IMR-90 (cell line): ENCODE results near the gene SMIM36. TPM values are rescaled to one million over a fixed set of nuclear protein-coding genes. Genes with fewer than 3 reads are reported as not detected.

Experiments used
- ATAC-seq: fragments of 200-7000 bp; cut with Tn5 transposase; 2 replicates; pipeline ENCODE4 v1.9.1; 2020; ENCODE audit warnings: low read depth, mild to moderate bottlenecking, moderate library complexity
- BruUV-seq: library from RNA; stranded (reverse); fragments of 400-500 nt; replicated peaks from 2 replicates; lab custom pipeline; 2021; lab: Mats Ljungman, UMichigan
- CTCF ChIA-PET: fragments of 300-600 bp; formaldehyde crosslinking; extraction: SDS; loops from one replicate; lab custom pipeline; 2021; ENCODE audit warnings: antibody characterized with exemption; lab: Yijun Ruan, JAX
- POLR2A ChIA-PET: fragments of 300-600 bp; sonication (Branson Sonifier 250); formaldehyde crosslinking; loops from one replicate; lab custom pipeline; 2022; ENCODE audit warnings: antibody characterized with exemption; ENCODE audit not compliant: unreplicated experiment; lab: Charles Lee
- DNase-seq: peaks from one replicate; pipeline ENCODE4 v3.0.0; 2013
- H2AFZ ChIP-seq: replicated peaks from 2 replicates; pipeline ENCODE3; 2013; ENCODE audit warnings: low read length, mild to moderate bottlenecking; ENCODE audit not compliant: poor library complexity
- H2AK5ac ChIP-seq: 2 replicates; pipeline ENCODE4 v1.6.1; 2013; ENCODE audit warnings: low read depth, low read length, inconsistent platforms
- H2AK9ac ChIP-seq: replicated peaks from 2 replicates; pipeline ENCODE3; 2013; ENCODE audit warnings: mild to moderate bottlenecking, low read depth, low read length, moderate library complexity; ENCODE audit not compliant: poor library complexity
- H2BK120ac ChIP-seq: 2 replicates; pipeline ENCODE4 v1.6.1; 2013; ENCODE audit warnings: low read depth, low read length, inconsistent platforms
- H2BK15ac ChIP-seq: 3 replicates; pipeline ENCODE4 v1.6.1; 2013; ENCODE audit warnings: low read depth, low read length, inconsistent platforms
- H2BK20ac ChIP-seq: 2 replicates; pipeline ENCODE4 v1.6.1; 2013; ENCODE audit warnings: low read depth, mild to moderate bottlenecking, inconsistent platforms, low read length, moderate library complexity
- H2BK5ac ChIP-seq: 2 replicates; pipeline ENCODE4 v1.6.1; 2013; ENCODE audit warnings: mild to moderate bottlenecking, low read depth, low read length, inconsistent platforms; ENCODE audit not compliant: poor library complexity, severe bottlenecking
- H3K14ac ChIP-seq: replicated peaks from 2 replicates; pipeline ENCODE4 v1.6.1; 2013; ENCODE audit warnings: low read depth, low read length, inconsistent platforms
- H3K18ac ChIP-seq: 2 replicates; pipeline ENCODE4 v1.6.1; 2013; ENCODE audit warnings: low read depth, low read length, control low read depth
- H3K23ac ChIP-seq: 2 replicates; pipeline ENCODE4 v1.6.1; 2013; ENCODE audit warnings: low read depth, low read length, inconsistent platforms
- H3K27ac ChIP-seq: 2 replicates; pipeline ENCODE4 v1.5.1; 2013; ENCODE audit warnings: mild to moderate bottlenecking, control low read depth, low read length; ENCODE audit not compliant: insufficient read depth
- H3K27me3 ChIP-seq: 2 replicates; pipeline ENCODE4 v1.6.1; 2013; ENCODE audit warnings: low read length; ENCODE audit not compliant: control insufficient read depth, insufficient read depth
- H3K36me3 ChIP-seq: 2 replicates; pipeline ENCODE4 v1.6.1; 2013; ENCODE audit warnings: low read length, mixed read lengths; ENCODE audit not compliant: control insufficient read depth, insufficient read depth
- H3K4ac ChIP-seq: 2 replicates; pipeline ENCODE4 v1.6.1; 2013; ENCODE audit warnings: low read depth, low read length, inconsistent platforms
- H3K4me1 ChIP-seq: 2 replicates; pipeline ENCODE4 v1.6.1; 2013; ENCODE audit warnings: low read length, mixed read lengths; ENCODE audit not compliant: control insufficient read depth, insufficient read depth
- H3K4me2 ChIP-seq: 2 replicates; pipeline ENCODE4 v1.6.1; 2013; ENCODE audit warnings: low read depth, mild to moderate bottlenecking, control low read depth, low read length, moderate library complexity
- H3K4me3 ChIP-seq: 2 replicates; pipeline ENCODE4 v1.5.1; 2013; ENCODE audit warnings: low read depth, mild to moderate bottlenecking, control low read depth, low read length, moderate library complexity; ENCODE audit not compliant: insufficient read depth
- H3K56ac ChIP-seq: 2 replicates; pipeline ENCODE4 v1.6.1; 2013; ENCODE audit warnings: low read length, inconsistent platforms; ENCODE audit not compliant: insufficient read depth; ENCODE audit errors: extremely low read depth
- H3K79me1 ChIP-seq, 2 experiments: 2 replicates each; pipeline ENCODE4 v1.6.1; 2013; ENCODE audit warnings: low read length in 2 of 2, inconsistent platforms in 1 of 2, low read depth in 1 of 2
- H3K9ac ChIP-seq: 2 replicates; pipeline ENCODE4 v1.6.1; 2013; ENCODE audit warnings: low read depth, low read length, control low read depth
- H3K9me1 ChIP-seq: 2 replicates; pipeline ENCODE4 v1.6.1; 2013; ENCODE audit warnings: low read length, inconsistent platforms; ENCODE audit not compliant: insufficient read depth
- H3K9me3 ChIP-seq: 2 replicates; pipeline ENCODE4 v1.6.1; 2013; ENCODE audit warnings: low read length; ENCODE audit not compliant: control insufficient read depth, insufficient read depth
- H4K20me1 ChIP-seq: 2 replicates; pipeline ENCODE4 v1.6.1; 2013; ENCODE audit warnings: low read length, inconsistent platforms; ENCODE audit not compliant: insufficient read depth
- H4K5ac ChIP-seq: 2 replicates; pipeline ENCODE4 v1.6.1; 2013; ENCODE audit warnings: mild to moderate bottlenecking, low read depth, low read length, control low read depth
- H4K8ac ChIP-seq, 2 experiments: 2 replicates each; pipeline ENCODE4 v1.6.1; 2013; ENCODE audit warnings: low read depth in 2 of 2, low read length in 2 of 2, control low read depth in 1 of 2, inconsistent platforms in 1 of 2
- H4K91ac ChIP-seq: 2 replicates; pipeline ENCODE4 v1.6.1; 2013; ENCODE audit warnings: low read depth, low read length, inconsistent platforms; ENCODE audit not compliant: insufficient read depth
- CEBPB ChIP-seq: IDR thresholded peaks from 2 replicates; pipeline ENCODE4 v1.6.1; 2012; ENCODE audit warnings: low read depth, low read length, improper control_type of control experiment
- CTCF ChIP-seq: conservative IDR thresholded peaks from 2 replicates; pipeline ENCODE4 v1.5.1; 2012; ENCODE audit warnings: mild to moderate bottlenecking, low read depth, low read length, improper control_type of control experiment
- ELK1 ChIP-seq: fragments of 150-350 bp; IDR thresholded peaks from 2 replicates; pipeline ENCODE4 v1.6.1; 2016; ENCODE audit warnings: low read depth, mild to moderate bottlenecking, low read length, moderate library complexity, borderline replicate concordance
- MAZ ChIP-seq: IDR thresholded peaks from 2 replicates; pipeline ENCODE4 v1.6.1; 2012; ENCODE audit warnings: low read depth, mild to moderate bottlenecking, low read length, improper control_type of control experiment, moderate library complexity, borderline replicate concordance
- MXI1 ChIP-seq: IDR thresholded peaks from 2 replicates; pipeline ENCODE4 v1.6.1; 2012; ENCODE audit warnings: low read depth, mild to moderate bottlenecking, low read length, moderate library complexity, borderline replicate concordance
- RCOR1 ChIP-seq: IDR thresholded peaks from 2 replicates; pipeline ENCODE4 v1.6.1; 2012; ENCODE audit warnings: mild to moderate bottlenecking, low read length, improper control_type of control experiment; ENCODE audit not compliant: insufficient replicate concordance
- WGBS, 2 experiments: methylation state at CpG; one replicate each; pipeline versions ENCODE4 v1.1.5 to v1.1.7; 2013; ENCODE audit warnings: missing lambda C conversion rate in 2 of 2; ENCODE audit not compliant: insufficient read length in 1 of 2; ENCODE audit errors: extremely low coverage in 2 of 2; 5-methylcytosine and 5-hydroxymethylcytosine counted together
- dilution Hi-C: fragments of 300-500 bp; cut with HindIII; formaldehyde crosslinking; loops from one replicate; pipeline ENCODE4 v1.14.3; 2018; ENCODE audit warnings: low sequenced_read_pairs; ENCODE audit not compliant: unreplicated experiment
- in situ Hi-C: fragments of 300-500 bp; cut with MboI; formaldehyde crosslinking; loops from 3 replicates; pipeline ENCODE4 v1.14.3; 2019; ENCODE audit warnings: low sequenced_read_pairs, inconsistent platforms, mixed read lengths
- intact Hi-C: fragments of 100-400 bp; cut with micrococcal nuclease; formaldehyde crosslinking; loops from 2 replicates; pipeline ENCODE4 v1.10.0; 2022
- polyA plus RNA-seq, 3 experiments: library from polyadenylated mRNA; depleted of rRNA; stranded (reverse); fragments of >200 nt; gene quantifications; 2 replicates each; pipeline ENCODE4 v1.2.3, GENCODE V29; 2012; ENCODE audit warnings: low replicate concordance in 1 of 3
- total RNA-seq: library from RNA; depleted of rRNA; stranded (reverse); fragments of >200 nt; gene quantifications from 2 replicates; pipeline ENCODE4 v1.2.3, GENCODE V29; 2012

Gene SMIM36
- total and polyA plus RNA-seq, 2 of the 4 experiments (the other 2 are of a cell fraction), result not detected

- ChIA-PET CTCF (no interaction called here), POLR2A (no interaction called here)
- H3K79me1 ChIP-seq, result no peaks in the 10 kb centered on the region
- no peaks in the 10 kb centered on the region for H3K27me3 ChIP-seq
- H2BK15ac ChIP-seq, result no peak overlapping the region
- no peak overlapping the region for H3K9ac ChIP-seq
- H3K36me3 ChIP-seq, result no peaks in the 10 kb centered on the region
- no peak overlapping the region for H2BK20ac ChIP-seq
- H2AFZ ChIP-seq, result no peak overlapping the region
- in situ Hi-C loops (no loop called here), intact Hi-C loops (loop anchor here (5.0 kb wide), 1 partner anchor 34 kb away; no protein-coding TSS in a partner anchor), dilution Hi-C loops (no loop called here)
- H3K27ac ChIP-seq, result no peak overlapping the region
- no peak for DNase-seq
- no peaks in the 10 kb centered on the region for H3K9me3 ChIP-seq
- no peak overlapping the region for H2AK5ac ChIP-seq
- H3K9me1 ChIP-seq, result no peaks in the 10 kb centered on the region
- no peak overlapping the region for H3K14ac ChIP-seq
- H3K4me2 ChIP-seq, result no peak overlapping the region
- no peak overlapping the region for H4K91ac ChIP-seq
- TF ChIP-seq MAZ (no peak), MXI1 (no peak), CEBPB (no peak), ELK1 (no peak), CTCF (no peak), RCOR1 (no peak)
- H4K5ac ChIP-seq, result no peak overlapping the region
- H2AK9ac ChIP-seq, result no peak overlapping the region
- H3K4me1 ChIP-seq, result peaks cover 6% of the 10 kb centered on the region
- H4K8ac ChIP-seq, result no peak overlapping the region
- H3K56ac ChIP-seq, result no peak overlapping the region
- no peak overlapping the region for H3K23ac ChIP-seq
- H2BK120ac ChIP-seq, result no peak overlapping the region
- H3K4me3 ChIP-seq, result no peak overlapping the region
- no CpG with 5 or more reads among the region's 2 CpGs for WGBS, 2 experiments
- no peak overlapping the region for H3K18ac ChIP-seq
- no peak for ATAC-seq
- no peak overlapping the region for H2BK5ac ChIP-seq
- no peaks in the 10 kb centered on the region for H4K20me1 ChIP-seq
- H3K4ac ChIP-seq, result no peak overlapping the region
- BruUV-seq, result no TSS peak
Observed at GRCh38 chr17:55463600-55463999, 47.7 kb downstream of the SMIM36 start.
